Neuronal stem cell (in vitro differentiated cells): ENCODE results near the gene EFCAB7.

Experiments
- DNase-seq: peaks from one replicate; pipeline ENCODE4 v3.0.0-alpha.2; 2013; ENCODE audit warnings: low spot score
- H2AFZ ChIP-seq: one replicate; pipeline ENCODE4 v1.6.1; 2013; ENCODE audit warnings: mild to moderate bottlenecking, low read length, inconsistent platforms
- H2AK5ac ChIP-seq: 2 replicates; pipeline ENCODE4 v1.6.1; 2013; ENCODE audit warnings: low read depth, mild to moderate bottlenecking, inconsistent platforms, low read length, moderate library complexity, mixed read lengths
- H2BK120ac ChIP-seq: 2 replicates; pipeline ENCODE4 v1.6.1; 2013; ENCODE audit warnings: low read depth, mild to moderate bottlenecking, inconsistent platforms, low read length, moderate library complexity, mixed read lengths
- H2BK12ac ChIP-seq: one replicate; pipeline ENCODE4 v1.6.1; 2013; ENCODE audit warnings: low read length, inconsistent platforms
- H2BK15ac ChIP-seq: 2 replicates; pipeline ENCODE4 v1.6.1; 2013; ENCODE audit warnings: mild to moderate bottlenecking, low read length, inconsistent platforms, mixed read lengths
- H2BK5ac ChIP-seq: one replicate; pipeline ENCODE4 v1.6.1; 2013; ENCODE audit warnings: inconsistent platforms, mild to moderate bottlenecking, low read length, moderate library complexity
- H3K14ac ChIP-seq: one replicate; pipeline ENCODE4 v1.6.1; 2013; ENCODE audit warnings: low read length, inconsistent platforms
- H3K18ac ChIP-seq: 2 replicates; pipeline ENCODE4 v1.6.1; 2013; ENCODE audit warnings: low read length, inconsistent platforms
- H3K23ac ChIP-seq: 2 replicates; pipeline ENCODE4 v1.6.1; 2013; ENCODE audit warnings: low read depth, mild to moderate bottlenecking, mixed read lengths, low read length, inconsistent platforms; ENCODE audit not compliant: poor library complexity
- H3K27ac ChIP-seq: replicated peaks from 3 replicates; pipeline ENCODE4 v1.5.1; 2013; ENCODE audit warnings: low read length, inconsistent platforms
- H3K27me3 ChIP-seq, 3 experiments: 2 replicates each; pipeline ENCODE4 v1.6.1; 2013; ENCODE audit warnings: low read length in 3 of 3, mild to moderate bottlenecking in 2 of 3, inconsistent platforms in 1 of 3, low read depth in 1 of 3, mixed read lengths in 1 of 3, moderate library complexity in 1 of 3; ENCODE audit not compliant: control insufficient read depth in 3 of 3, insufficient read depth in 3 of 3
- H3K36me3 ChIP-seq, 2 donors: replicated peaks in 1 of 2; 2 replicates each; pipeline ENCODE4 v1.6.1; 2013; ENCODE audit warnings: low read length in 2 of 2; ENCODE audit not compliant: control insufficient read depth in 2 of 2, insufficient read depth in 2 of 2
- H3K4ac ChIP-seq: 2 replicates; pipeline ENCODE4 v1.6.1; 2013; ENCODE audit warnings: inconsistent platforms, mild to moderate bottlenecking, low read length, moderate library complexity
- H3K4me1 ChIP-seq, 2 donors: 1 replicate in 1 of 2; 2 replicates in 1 of 2; pipeline ENCODE4 v1.6.1; 2013; ENCODE audit warnings: low read length in 2 of 2, low read depth in 1 of 2; ENCODE audit not compliant: control insufficient read depth in 2 of 2, insufficient read depth in 1 of 2
- H3K4me2 ChIP-seq: one replicate; pipeline ENCODE4 v1.6.1; 2013; ENCODE audit warnings: mild to moderate bottlenecking, low read length, inconsistent platforms; ENCODE audit not compliant: insufficient read depth, poor library complexity, severe bottlenecking
- H3K4me3 ChIP-seq, 2 donors: 2 replicates each; pipeline ENCODE4 v1.5.1; 2013; ENCODE audit warnings: low read length in 2 of 2, mild to moderate bottlenecking in 2 of 2, inconsistent platforms in 1 of 2, moderate library complexity in 1 of 2
- H3K79me1 ChIP-seq: one replicate; pipeline ENCODE4 v1.6.1; 2013; ENCODE audit warnings: low read depth, mild to moderate bottlenecking, inconsistent platforms, low read length, moderate library complexity
- H3K9ac ChIP-seq: one replicate; pipeline ENCODE4 v1.6.1; 2013; ENCODE audit warnings: mild to moderate bottlenecking, low read depth, low read length, inconsistent platforms; ENCODE audit not compliant: poor library complexity
- H3K9me3 ChIP-seq, 2 donors: replicated peaks in 1 of 2; 2 replicates each; pipeline versions ENCODE3 to v1.6.1; 2013; ENCODE audit warnings: low read length in 2 of 2, mild to moderate bottlenecking in 2 of 2, inconsistent platforms in 1 of 2, low read depth in 1 of 2, mixed read lengths in 1 of 2, moderate library complexity in 1 of 2; ENCODE audit not compliant: control insufficient read depth in 2 of 2, insufficient read depth in 1 of 2
- H4K8ac ChIP-seq: one replicate; pipeline ENCODE4 v1.6.1; 2013; ENCODE audit warnings: low read depth, mild to moderate bottlenecking, inconsistent platforms, low read length, moderate library complexity
- H4K91ac ChIP-seq: one replicate; pipeline ENCODE4 v1.6.1; 2013; ENCODE audit warnings: low read length, low read depth, mild to moderate bottlenecking, inconsistent platforms; ENCODE audit not compliant: poor library complexity
- WGBS, 2 donors: extraction: QIAGEN DNeasy Blood & Tissue Kit; methylation state at CpG; one replicate each; pipeline ENCODE4 v1.1.7; 2013; ENCODE audit warnings: missing lambda C conversion rate in 2 of 2, mixed read lengths in 1 of 2; ENCODE audit not compliant: insufficient read length in 2 of 2, insufficient replicate concordance in 1 of 2; ENCODE audit errors: extremely low coverage in 2 of 2; 5-methylcytosine and 5-hydroxymethylcytosine counted together

EFCAB7 gene

DNA sequence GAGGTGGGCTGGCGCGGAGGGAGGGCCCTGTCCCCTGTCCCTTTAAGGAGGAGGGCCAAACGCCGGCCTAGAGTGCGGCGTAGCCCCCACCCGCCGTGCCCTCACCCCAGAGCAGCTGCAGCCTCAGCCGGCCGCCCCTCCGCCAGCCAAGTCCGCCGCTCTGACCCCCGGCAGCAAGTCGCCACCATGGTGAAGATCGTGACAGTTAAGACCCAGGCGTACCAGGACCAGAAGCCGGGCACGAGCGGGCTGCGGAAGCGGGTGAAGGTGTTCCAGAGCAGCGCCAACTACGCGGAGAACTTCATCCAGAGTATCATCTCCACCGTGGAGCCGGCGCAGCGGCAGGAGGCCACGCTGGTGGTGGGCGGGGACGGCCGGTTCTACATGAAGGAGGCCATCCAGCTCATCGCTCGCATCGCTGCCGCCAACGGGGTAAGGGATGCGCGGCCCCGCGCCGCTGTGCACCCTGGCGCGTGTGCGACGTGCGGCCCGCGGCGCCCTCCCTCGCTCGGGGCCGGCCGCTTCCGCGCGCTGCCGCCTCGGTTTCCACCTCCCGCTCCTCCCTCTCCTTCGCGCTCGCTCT, 70.1 kb downstream of the EFCAB7 start, which contains the start of gene PGM1:
PGM1 (plus strand) TSS at position 109 of the 583 bp plus-strand sequence; CDS start at position 187, 78 bp downstream.
- peak within 1 kb of the TSS; percentile 22 for H3K23ac ChIP-seq
- no peak within 1 kb of the TSS for H3K27ac ChIP-seq
- no peak within 1 kb of the TSS for H2BK5ac ChIP-seq
- no peak within 1 kb of the TSS for H4K91ac ChIP-seq
- peak within 1 kb of the TSS; percentile 95 for H3K4me2 ChIP-seq
- no peak within 1 kb of the TSS for H2BK120ac ChIP-seq
- WGBS, 2 donors = no CpG with 5 or more reads among the region's 64 CpGs
- peak within 1 kb of the TSS; percentile 8 for H2BK15ac ChIP-seq
- no peaks in the 10 kb centered on the region for H3K9me3 ChIP-seq
- peak; percentile 49 for DNase-seq
- peaks cover 0 to 21% (median 0%) of the 10 kb centered on the region in 3 experiments for H3K27me3 ChIP-seq
- no peaks in the 10 kb centered on the region for H3K36me3 ChIP-seq
- H3K18ac ChIP-seq = peak within 1 kb of the TSS; percentile 76
- peak within 1 kb of the TSS; percentile 87 for H3K9ac ChIP-seq
- H3K79me1 ChIP-seq = peaks cover 2% of the 10 kb centered on the region
- H2AK5ac ChIP-seq = no peak within 1 kb of the TSS
- H3K14ac ChIP-seq = peak within 1 kb of the TSS; percentile 85
- H3K4me3 ChIP-seq = peak within 1 kb of the TSS; percentile 83 to 93
- peak within 1 kb of the TSS; percentile 60 for H2BK12ac ChIP-seq
- no peak within 1 kb of the TSS for H4K8ac ChIP-seq
- no peak within 1 kb of the TSS for H3K4ac ChIP-seq
- peaks cover 4% of the 10 kb centered on the region in 2 donors for H3K4me1 ChIP-seq
- H2AFZ ChIP-seq = peak within 1 kb of the TSS; percentile 100

DNA sequence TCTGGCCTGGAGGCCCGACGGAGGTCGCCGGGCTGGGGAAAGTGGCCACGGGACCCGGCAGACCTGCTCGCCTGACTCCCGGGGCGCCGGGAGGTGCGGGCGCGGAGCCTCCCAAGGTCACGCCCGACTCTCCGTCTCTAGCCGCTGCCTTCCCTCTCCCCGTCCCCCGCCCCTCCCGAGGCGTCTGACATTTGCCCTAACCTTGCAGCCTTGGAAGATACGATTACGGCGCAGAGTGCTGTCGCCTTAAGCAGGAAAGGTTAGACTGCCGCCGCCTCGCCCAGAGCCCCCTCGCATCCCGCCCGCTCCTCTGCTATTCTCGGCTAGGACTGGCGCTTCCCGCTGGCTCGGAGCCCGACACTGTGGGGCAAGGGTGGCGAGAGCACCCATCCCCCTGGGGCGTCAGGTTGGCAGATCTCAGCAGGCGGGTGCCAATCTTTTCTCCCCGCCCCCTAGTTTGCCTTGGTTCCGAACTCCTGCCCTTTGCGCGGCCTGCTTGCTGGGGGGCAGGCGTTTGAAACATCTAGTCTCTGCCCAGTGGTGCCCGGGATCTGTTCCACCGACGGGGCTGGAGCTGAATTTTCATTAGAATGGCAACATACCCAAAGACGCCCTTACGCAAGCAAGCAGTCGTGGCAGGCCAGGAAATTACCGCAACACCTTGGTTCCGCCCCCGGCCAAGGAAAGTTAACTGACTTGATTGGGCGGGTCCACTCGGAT, 70.7 kb downstream of the EFCAB7 start:
- H3K27me3 ChIP-seq = peaks cover 0 to 21% (median 0%) of the 10 kb centered on the region in 3 experiments
- H3K79me1 ChIP-seq = peaks cover 2% of the 10 kb centered on the region
- no peak overlapping the region for H3K4ac ChIP-seq
- H3K18ac ChIP-seq = peak overlapping the region; percentile 76
- H3K9ac ChIP-seq = peak overlapping the region; percentile 87
- H3K4me2 ChIP-seq = peak overlapping the region; percentile 95
- H3K9me3 ChIP-seq = no peaks in the 10 kb centered on the region
- H2BK5ac ChIP-seq = no peak overlapping the region
- no peak overlapping the region for H3K27ac ChIP-seq
- WGBS, 2 donors = no CpG with 5 or more reads among the region's 55 CpGs
- peak overlapping the region; percentile 8 for H2BK15ac ChIP-seq
- peak overlapping the region; percentile 46 for H2BK12ac ChIP-seq
- no peak overlapping the region for H2AK5ac ChIP-seq
- H2AFZ ChIP-seq = peak overlapping the region; percentile 100
- peak; percentile 46 for DNase-seq
- no peak overlapping the region for H4K8ac ChIP-seq
- H2BK120ac ChIP-seq = no peak overlapping the region
- H3K36me3 ChIP-seq = no peaks in the 10 kb centered on the region
- peak overlapping the region; percentile 83 to 93 for H3K4me3 ChIP-seq
- peak overlapping the region; percentile 22 for H3K23ac ChIP-seq
- H3K4me1 ChIP-seq = peaks cover 4% of the 10 kb centered on the region in 2 donors
- peak overlapping the region; percentile 85 for H3K14ac ChIP-seq
- H4K91ac ChIP-seq = no peak overlapping the region

DNA sequence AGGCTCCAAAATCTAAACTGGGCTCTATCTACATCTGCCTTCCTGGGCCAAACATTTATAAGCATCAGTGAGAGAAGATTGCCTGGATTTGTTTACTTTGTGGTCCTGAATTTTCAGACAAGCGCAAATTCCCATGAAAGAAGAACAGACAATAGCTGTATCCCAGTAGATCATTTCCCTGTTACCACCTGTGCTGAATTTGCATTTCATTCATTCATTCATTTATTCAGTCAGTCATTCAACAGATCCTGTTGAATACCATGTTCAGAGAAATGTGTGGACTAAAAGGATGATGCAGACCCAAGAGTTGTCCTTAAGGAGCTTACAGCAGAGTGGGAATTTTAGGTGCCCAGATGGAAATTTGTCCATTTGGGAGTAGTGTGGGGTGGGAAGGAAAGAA, 72.1 kb downstream of the EFCAB7 start:
- H3K9ac ChIP-seq = no peak overlapping the region
- H3K79me1 ChIP-seq = peaks cover 2% of the 10 kb centered on the region
- H2BK15ac ChIP-seq = no peak overlapping the region
- no peak overlapping the region for H2AFZ ChIP-seq
- H2BK12ac ChIP-seq = no peak overlapping the region
- H2AK5ac ChIP-seq = no peak overlapping the region
- no peak overlapping the region for H2BK120ac ChIP-seq
- H3K14ac ChIP-seq = no peak overlapping the region
- no peak overlapping the region for H3K4ac ChIP-seq
- H3K27me3 ChIP-seq = peaks cover 0 to 21% (median 0%) of the 10 kb centered on the region in 3 experiments
- no peak overlapping the region for H3K27ac ChIP-seq
- no peaks in the 10 kb centered on the region for H3K9me3 ChIP-seq
- no peak overlapping the region for H4K8ac ChIP-seq
- no peaks in the 10 kb centered on the region for H3K36me3 ChIP-seq
- H3K4me1 ChIP-seq = peaks cover 4% of the 10 kb centered on the region in 2 donors
- WGBS, 2 donors = no CpG with 5 or more reads among the region's 1 CpG
- DNase-seq = no peak
- H3K18ac ChIP-seq = no peak overlapping the region
- no peak overlapping the region for H3K4me3 ChIP-seq
- H3K4me2 ChIP-seq = no peak overlapping the region
- H2BK5ac ChIP-seq = no peak overlapping the region
- no peak overlapping the region for H4K91ac ChIP-seq
- H3K23ac ChIP-seq = no peak overlapping the region

DNA sequence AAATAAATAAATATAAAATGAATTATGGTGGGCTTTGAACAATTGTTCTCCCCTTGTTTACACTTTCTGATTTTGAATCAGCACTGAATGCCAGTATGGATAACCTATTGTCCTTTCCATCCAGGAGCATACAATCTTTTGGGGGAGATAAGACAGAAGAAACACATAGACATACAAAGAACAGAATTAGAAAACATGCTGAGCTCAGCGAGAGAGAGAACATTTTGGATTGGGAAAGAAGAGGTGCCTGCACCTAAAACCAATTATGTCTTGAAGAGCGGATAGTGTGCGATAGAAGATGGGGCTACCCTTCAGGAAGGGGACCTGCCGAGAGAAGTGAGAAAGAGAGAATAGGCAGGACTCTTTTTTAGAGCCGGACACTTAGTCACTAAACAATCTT, 76.5 kb downstream of the EFCAB7 start:
- Histone ChIP-seq H3K4me1 (no peaks in the 10 kb centered on the region), H3K27ac (no peak overlapping the region), H4K91ac (no peak overlapping the region), H3K23ac (no peak overlapping the region), H2AK5ac (no peak overlapping the region), H2BK120ac (no peak overlapping the region), H3K36me3 (no peaks in the 10 kb centered on the region), H3K79me1 (no peaks in the 10 kb centered on the region), H3K4me2 (no peak overlapping the region), H3K9ac (no peak overlapping the region), H2BK15ac (no peak overlapping the region), H3K18ac (no peak overlapping the region), H3K27me3 (peaks cover 0 to 4% (median 0%) of the 10 kb centered on the region in 3 experiments), H2AFZ (no peak overlapping the region), H2BK12ac (no peak overlapping the region), H3K4ac (no peak overlapping the region), H4K8ac (no peak overlapping the region), H3K9me3 (no peaks in the 10 kb centered on the region), H3K14ac (no peak overlapping the region), H2BK5ac (no peak overlapping the region), H3K4me3 (no peak overlapping the region)
- no CpG with 5 or more reads among the region's 5 CpGs for WGBS, 2 donors
- DNase-seq = no peak
